DOHH2 (cell line): Measurements from ENCODE around the gene OSBPL3.

Experiments used
- H3F3A ChIP-seq: fragments of 200-600 bp; sonication (generic), shearing (Covaris generic); 2 replicates; pipeline ENCODE4 v1.6.0; 2016; ENCODE audit warnings: antibody characterized with exemption, mild to moderate bottlenecking; ENCODE audit not compliant: control insufficient read depth, insufficient read depth
- H3K27ac ChIP-seq: fragments of 200-600 bp; sonication (generic); 2 replicates; pipeline ENCODE4 v1.5.1; 2014; ENCODE audit warnings: low read depth, mild to moderate bottlenecking, low read length, moderate library complexity
- H3K27me3 ChIP-seq: fragments of 200-600 bp; sonication (generic); 2 replicates; pipeline ENCODE4 v1.6.1; 2014; ENCODE audit warnings: mild to moderate bottlenecking, low read length, mixed read lengths; ENCODE audit not compliant: control insufficient read depth
- H3K36me3 ChIP-seq: fragments of 200-600 bp; sonication (generic); 2 replicates; pipeline ENCODE4 v1.6.1; 2014; ENCODE audit warnings: mild to moderate bottlenecking, low read length, moderate library complexity, mixed read lengths; ENCODE audit not compliant: control insufficient read depth
- H3K4me1 ChIP-seq: fragments of 200-600 bp; sonication (generic); 2 replicates; pipeline ENCODE4 v1.6.1; 2014; ENCODE audit warnings: mild to moderate bottlenecking, low read length, mixed read lengths; ENCODE audit not compliant: control insufficient read depth
- H3K4me2 ChIP-seq: fragments of 200-600 bp; sonication (generic); 2 replicates; pipeline ENCODE4 v1.6.0; 2014; ENCODE audit warnings: mild to moderate bottlenecking, low read length, moderate library complexity
- H3K4me3 ChIP-seq: fragments of 200-600 bp; sonication (generic); 2 replicates; pipeline ENCODE4 v1.5.1; 2014; ENCODE audit warnings: mild to moderate bottlenecking, low read length, mixed read lengths
- H3K79me2 ChIP-seq: fragments of 200-600 bp; sonication (generic); 2 replicates; pipeline ENCODE4 v1.6.1; 2014; ENCODE audit warnings: mild to moderate bottlenecking, low read length, mixed read lengths; ENCODE audit not compliant: control insufficient read depth
- H3K9me2 ChIP-seq: fragments of 200-600 bp; sonication (generic); replicated peaks from 2 replicates; pipeline ENCODE4 v1.6.1; 2014; ENCODE audit warnings: mild to moderate bottlenecking, low read length, mixed read lengths; ENCODE audit not compliant: control insufficient read depth
- H3K9me3 ChIP-seq: fragments of 200-600 bp; sonication (generic); 2 replicates; pipeline ENCODE4 v1.6.1; 2014; ENCODE audit warnings: antibody characterized with exemption, low read length, mixed read lengths; ENCODE audit not compliant: control insufficient read depth, insufficient read depth
- H4K20me1 ChIP-seq: fragments of 200-600 bp; sonication (generic); 2 replicates; pipeline ENCODE4 v1.6.0; 2014; ENCODE audit warnings: low read depth, mild to moderate bottlenecking, antibody characterized with exemption, low read length, moderate library complexity; ENCODE audit not compliant: control insufficient read depth, insufficient read depth
- CTCF ChIP-seq: fragments of 200-600 bp; sonication (generic); IDR thresholded peaks from one replicate; pipeline ENCODE4 v1.5.1; 2014; ENCODE audit warnings: antibody characterized with exemption, mild to moderate bottlenecking, low read depth, low read length; ENCODE audit not compliant: poor library complexity, severe bottlenecking
- EZH2phosphoT487 ChIP-seq: fragments of 200-600 bp; sonication (generic); IDR thresholded peaks from 2 replicates; pipeline ENCODE4 v1.6.1; 2017; ENCODE audit warnings: borderline replicate concordance, mild to moderate bottlenecking, antibody characterized with exemption, low read length, moderate library complexity, mixed read lengths

The OSBPL3 gene

GRCh38 chr7:24922099-24922773 lies 57.7 kb downstream of the OSBPL3 start:
- peaks cover 99% of the 10 kb centered on the region for H3K79me2 ChIP-seq
- H3K9me3 ChIP-seq: no peaks in the 10 kb centered on the region
- TF ChIP-seq CTCF: no peak
- TF ChIP-seq EZH2phosphoT487: no peak
- no peaks in the 10 kb centered on the region for H3K27me3 ChIP-seq
- no peak overlapping the region for H3K4me2 ChIP-seq
- no peak overlapping the region for H3K4me3 ChIP-seq
- 0 out of 2 replicates have a peak, but pooled peaks cover 4% of the 10 kb centered on the region for H4K20me1 ChIP-seq
- H3K27ac ChIP-seq: no peak overlapping the region
- H3K4me1 ChIP-seq: peaks cover 47% of the 10 kb centered on the region
- H3K9me2 ChIP-seq: no peaks in the 10 kb centered on the region
- H3F3A ChIP-seq: no peaks in the 10 kb centered on the region
- H3K36me3 ChIP-seq: peaks cover under 1% of the 10 kb centered on the region; the same call in 1 of the 2 replicates

- Histone ChIP-seq H3K36me3 (no peaks in the 10 kb centered on the region), H3K9me3 (no peaks in the 10 kb centered on the region), H3F3A (no peaks in the 10 kb centered on the region), H3K4me2 (peak overlapping the region; percentile 3; the same call in 1 of the 2 replicates), H3K4me1 (peaks cover 47% of the 10 kb centered on the region), H3K79me2 (peaks cover 99% of the 10 kb centered on the region), H3K4me3 (no peak overlapping the region), H3K9me2 (no peaks in the 10 kb centered on the region), H3K27ac (no peak overlapping the region), H4K20me1 (0 out of 2 replicates have a peak, but pooled peaks cover 4% of the 10 kb centered on the region), H3K27me3 (no peaks in the 10 kb centered on the region)
- TF ChIP-seq CTCF (no peak), EZH2phosphoT487 (no peak)
Observed at GRCh38 chr7:24921362-24921679, 58.7 kb downstream of the OSBPL3 start.

GRCh38 chr7:24920451-24921361 lies 59.3 kb downstream of the OSBPL3 start:
- H4K20me1 ChIP-seq: 0 out of 2 replicates have a peak, but pooled peaks cover 4% of the 10 kb centered on the region
- no peak overlapping the region for H3K4me2 ChIP-seq
- H3K27ac ChIP-seq: no peak overlapping the region
- no peaks in the 10 kb centered on the region for H3F3A ChIP-seq
- H3K4me3 ChIP-seq: no peak overlapping the region
- H3K4me1 ChIP-seq: peaks cover 47% of the 10 kb centered on the region
- H3K27me3 ChIP-seq: no peaks in the 10 kb centered on the region
- H3K79me2 ChIP-seq: peaks cover 99% of the 10 kb centered on the region
- H3K9me2 ChIP-seq: no peaks in the 10 kb centered on the region
- no peaks in the 10 kb centered on the region for H3K36me3 ChIP-seq
- H3K9me3 ChIP-seq: no peaks in the 10 kb centered on the region
- TF ChIP-seq EZH2phosphoT487 (no peak), CTCF (no peak)
